Duodenal mucosa (tissue), 2 donors: ENCODE results near the gene ZNF619.
A peak's percentile ranks its signal among the peaks of the same experiment; 100 is the strongest.

Source experiments
- H3K27ac ChIP-seq: one replicate; pipeline ENCODE4 v1.7.0; 2013; ENCODE audit warnings: low read depth, low read length
- H3K27me3 ChIP-seq, 2 donors: one replicate each; pipeline ENCODE4 v1.7.0; 2013; ENCODE audit warnings: low read length in 2 of 2, control low read depth in 1 of 2; ENCODE audit not compliant: insufficient read depth in 2 of 2, control insufficient read depth in 1 of 2
- H3K36me3 ChIP-seq, 2 donors: one replicate each; pipeline ENCODE4 v1.7.0; 2013; ENCODE audit warnings: low read length in 2 of 2, control low read depth in 1 of 2; ENCODE audit not compliant: insufficient read depth in 2 of 2, control insufficient read depth in 1 of 2
- H3K4me1 ChIP-seq, 2 donors: one replicate each; pipeline ENCODE4 v1.7.0; 2013; ENCODE audit warnings: low read length in 2 of 2, control low read depth in 1 of 2; ENCODE audit not compliant: insufficient read depth in 2 of 2, control insufficient read depth in 1 of 2
- H3K4me3 ChIP-seq, 2 donors: one replicate each; pipeline ENCODE4 v1.7.0; 2013; ENCODE audit warnings: low read length in 2 of 2, low read depth in 1 of 2
- H3K9ac ChIP-seq, 2 donors: one replicate each; pipeline ENCODE4 v1.7.0; 2013; ENCODE audit warnings: low read length in 2 of 2, low read depth in 1 of 2
- H3K9me3 ChIP-seq, 2 donors: one replicate each; pipeline ENCODE4 v1.7.0; 2013; ENCODE audit warnings: low read length in 2 of 2, control low read depth in 1 of 2; ENCODE audit not compliant: control insufficient read depth in 1 of 2

ZNF619 gene

DNA sequence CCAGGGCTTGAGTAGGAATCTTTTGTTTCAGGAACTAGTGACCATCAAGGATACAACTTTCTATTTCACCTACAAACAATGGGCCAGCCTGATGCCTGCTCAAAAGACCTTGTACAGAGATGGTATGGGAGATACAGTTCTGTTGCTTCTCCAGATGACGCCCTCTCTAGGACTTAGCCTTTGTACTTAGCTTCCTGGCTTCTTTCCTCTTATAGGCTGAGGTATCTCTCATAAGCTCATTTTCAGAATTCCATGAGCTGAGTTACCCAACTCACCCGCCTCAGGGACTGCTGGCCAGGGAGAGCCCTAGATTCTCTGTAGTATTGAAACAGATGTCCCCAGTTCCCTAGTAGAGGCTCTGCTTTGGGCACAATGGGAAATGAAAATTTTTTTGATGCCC lies 20.4 kb downstream of the ZNF619 start:
- Histone ChIP-seq H3K27ac (no peak overlapping the region), H3K9me3 (no peaks in the 10 kb centered on the region), H3K4me1 (no peaks in the 10 kb centered on the region), H3K27me3 (no peaks in the 10 kb centered on the region), H3K36me3 (no peaks in the 10 kb centered on the region), H3K4me3 (no peak overlapping the region), H3K9ac (no peak overlapping the region)

DNA sequence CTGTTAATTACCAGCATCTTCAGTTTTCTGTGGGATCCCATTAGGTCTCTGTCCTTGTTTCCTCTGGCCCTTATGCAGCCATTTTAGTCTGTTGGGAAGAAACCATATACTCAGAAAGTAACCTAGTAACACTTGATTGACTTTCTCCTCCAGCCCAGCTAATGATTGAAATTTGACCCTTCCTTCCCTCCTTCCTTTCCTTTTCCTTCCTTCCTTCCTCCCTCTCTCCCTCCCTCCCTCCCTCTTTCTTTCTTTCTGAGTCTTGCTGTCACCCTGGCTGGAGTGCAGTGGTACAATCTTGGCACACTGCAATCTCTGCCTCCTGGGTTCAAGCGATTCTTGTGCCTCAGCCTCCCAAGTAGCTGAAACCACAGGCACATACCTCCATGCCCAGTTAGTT lies 23.0 kb downstream of the ZNF619 start:
- H3K4me1 ChIP-seq = peaks cover 0 to 4% of the 10 kb centered on the region in 2 donors
- H3K36me3 ChIP-seq = no peaks in the 10 kb centered on the region
- H3K9ac ChIP-seq = no peak overlapping the region
- no peaks in the 10 kb centered on the region for H3K9me3 ChIP-seq
- H3K4me3 ChIP-seq = no peak overlapping the region
- H3K27me3 ChIP-seq = no peaks in the 10 kb centered on the region
- H3K27ac ChIP-seq = no peak overlapping the region

DNA sequence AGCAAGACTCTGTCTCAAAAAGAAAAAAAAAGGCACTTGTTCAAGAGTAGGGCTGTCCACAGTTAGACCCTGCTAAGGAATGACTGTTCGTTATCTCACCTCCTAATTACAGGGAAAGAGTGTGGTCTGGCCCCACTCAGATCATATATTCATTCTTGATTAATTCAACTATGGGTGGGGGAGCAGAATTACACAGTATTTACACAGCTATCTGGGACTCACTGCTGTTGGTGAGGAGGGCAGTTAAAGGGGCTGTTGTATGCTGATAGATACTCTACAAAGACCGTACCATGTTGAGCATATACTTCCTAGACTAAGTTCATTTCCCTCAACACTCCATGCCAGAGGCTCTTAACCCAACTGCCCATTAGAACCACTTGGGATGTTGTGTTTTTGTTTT lies 25.1 kb downstream of the ZNF619 start:
- Histone ChIP-seq H3K9ac (no peak overlapping the region), H3K9me3 (no peaks in the 10 kb centered on the region), H3K27me3 (no peaks in the 10 kb centered on the region), H3K36me3 (no peaks in the 10 kb centered on the region), H3K27ac (no peak overlapping the region), H3K4me3 (no peak overlapping the region), H3K4me1 (peaks cover 6 to 15% of the 10 kb centered on the region in 2 donors)

DNA sequence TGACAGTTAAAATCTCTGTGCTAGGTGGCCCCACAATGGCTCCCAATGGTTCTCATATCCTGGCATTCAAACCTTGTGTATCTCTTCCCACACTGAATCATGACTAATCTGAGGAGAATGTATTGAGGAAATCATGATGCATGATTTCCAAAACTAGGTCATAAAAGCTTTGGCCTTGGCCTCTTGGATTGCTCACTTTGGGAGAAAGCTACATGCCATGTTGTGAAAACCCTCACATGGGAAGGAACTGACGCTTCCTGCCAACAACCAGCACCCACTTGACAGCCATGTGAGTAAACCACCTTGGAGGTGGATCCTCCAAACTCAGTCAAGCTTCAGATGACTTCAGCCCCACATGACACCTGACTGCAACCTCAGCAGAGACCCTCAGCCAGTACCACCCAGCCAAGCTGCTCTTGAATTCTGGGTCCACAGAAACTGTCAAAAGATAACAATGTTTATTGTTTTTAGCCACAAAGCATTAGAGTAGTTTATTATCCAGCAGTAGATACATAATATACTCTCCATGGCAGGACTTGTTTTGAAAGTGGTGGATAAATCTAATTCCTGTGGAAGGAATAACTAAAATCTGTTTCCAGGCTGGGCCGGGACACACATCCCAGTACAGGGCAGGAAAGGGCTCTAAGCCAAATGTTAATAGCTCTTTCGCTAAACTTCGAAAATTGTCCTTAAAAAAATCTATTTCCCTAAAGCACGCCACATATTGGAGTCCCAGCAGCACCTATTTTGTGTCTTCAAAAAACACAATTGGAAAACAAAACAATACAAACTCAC lies 27.9 kb downstream of the ZNF619 start:
- Histone ChIP-seq H3K4me3 (peak overlapping the region; percentile 90 to 94), H3K4me1 (peaks cover 6 to 15% of the 10 kb centered on the region in 2 donors), H3K9me3 (no peaks in the 10 kb centered on the region), H3K36me3 (no peaks in the 10 kb centered on the region), H3K27me3 (no peaks in the 10 kb centered on the region), H3K9ac (peak overlapping the region in 1 of 2 donors; percentile 77), H3K27ac (no peak overlapping the region)

DNA sequence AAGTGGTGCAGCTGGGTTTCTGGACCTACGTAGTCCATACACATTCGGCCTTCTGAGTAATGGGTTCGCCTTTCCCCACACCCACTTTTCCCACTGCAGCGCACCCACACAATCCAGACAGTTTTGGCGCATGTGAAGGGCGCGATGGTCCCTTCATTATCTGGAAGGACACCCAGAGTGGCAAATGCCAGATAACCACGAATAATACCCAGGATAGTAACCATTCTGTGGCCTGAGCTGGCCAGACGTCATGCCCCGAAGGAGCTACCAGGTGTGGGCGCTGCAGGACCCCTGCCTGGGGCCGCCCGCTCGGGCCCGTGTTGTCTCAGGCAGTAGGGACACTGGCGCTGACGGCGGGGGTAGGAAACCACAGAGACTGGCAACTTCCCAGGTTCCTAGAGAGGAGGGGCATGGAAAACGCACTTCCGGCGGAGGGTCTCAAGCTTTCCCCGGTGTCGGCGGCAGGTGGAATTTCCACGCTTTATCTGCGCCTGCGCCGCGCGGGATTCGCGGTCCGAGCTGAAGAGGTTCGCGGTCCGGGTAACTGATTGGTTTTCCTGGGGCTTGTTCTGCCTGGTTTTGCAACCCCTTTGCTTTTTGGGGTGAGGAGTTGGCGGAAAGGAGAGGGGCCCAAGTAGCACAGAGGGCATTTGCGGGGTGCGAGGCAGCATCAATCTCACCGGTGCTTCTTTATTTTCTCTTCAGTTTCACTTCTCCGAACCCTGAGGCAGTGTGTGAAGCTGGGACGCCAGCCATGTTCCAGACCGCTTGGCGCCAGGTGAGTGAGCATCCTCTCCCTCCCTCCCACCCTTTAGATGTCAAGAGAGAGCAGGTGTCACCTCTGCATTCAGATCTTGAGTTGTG lies 28.9 kb downstream of the ZNF619 start, which contains the start of gene ZNF620:
Gene ZNF620, plus strand, starts transcription at position 441 of the 864 bp plus-strand sequence. Its CDS starts 314 bp downstream, at position 755.
- Histone ChIP-seq H3K4me3 (peak within 1 kb of the TSS; percentile 90 to 94), H3K9ac (peak within 1 kb of the TSS; percentile 77 to 88), H3K27ac (peak within 1 kb of the TSS; percentile 35), H3K27me3 (no peaks in the 10 kb centered on the region), H3K4me1 (peaks cover 6 to 15% of the 10 kb centered on the region in 2 donors), H3K9me3 (no peaks in the 10 kb centered on the region), H3K36me3 (peaks cover 0 to 6% of the 10 kb centered on the region in 2 donors)

DNA sequence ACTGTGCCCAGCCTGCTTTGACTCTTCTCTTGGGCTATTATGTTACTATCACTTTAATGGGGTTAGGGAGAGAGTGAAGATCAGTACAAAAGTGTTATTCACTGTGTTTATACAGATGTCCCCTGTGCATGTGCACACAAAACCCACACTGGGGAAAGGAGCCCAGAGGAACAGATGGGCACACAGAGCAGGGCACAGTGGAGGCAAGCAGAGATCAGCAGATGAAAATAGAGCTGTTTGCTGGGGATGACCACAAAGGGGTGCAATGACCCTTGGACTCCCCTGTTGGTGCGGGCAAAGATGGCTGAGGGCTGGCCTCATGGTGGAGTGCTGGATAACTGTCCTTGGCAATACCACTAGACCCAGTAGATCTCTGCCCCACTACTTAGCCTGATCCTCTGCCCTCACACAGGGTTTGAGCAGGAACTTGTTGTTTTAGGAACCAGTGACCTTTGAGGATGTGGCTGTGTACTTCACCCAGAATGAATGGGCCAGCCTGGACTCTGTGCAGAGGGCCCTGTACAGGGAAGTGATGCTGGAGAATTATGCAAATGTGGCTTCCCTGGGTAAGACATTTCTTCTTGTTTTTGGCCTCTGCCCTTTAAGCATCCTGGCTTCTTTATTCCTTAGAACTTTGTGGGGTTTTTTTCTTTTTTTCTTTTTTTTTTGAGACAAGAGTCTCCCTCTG lies 34.3 kb downstream of the ZNF619 start:
- H3K4me3 ChIP-seq = no peak overlapping the region
- no peak overlapping the region for H3K27ac ChIP-seq

DNA sequence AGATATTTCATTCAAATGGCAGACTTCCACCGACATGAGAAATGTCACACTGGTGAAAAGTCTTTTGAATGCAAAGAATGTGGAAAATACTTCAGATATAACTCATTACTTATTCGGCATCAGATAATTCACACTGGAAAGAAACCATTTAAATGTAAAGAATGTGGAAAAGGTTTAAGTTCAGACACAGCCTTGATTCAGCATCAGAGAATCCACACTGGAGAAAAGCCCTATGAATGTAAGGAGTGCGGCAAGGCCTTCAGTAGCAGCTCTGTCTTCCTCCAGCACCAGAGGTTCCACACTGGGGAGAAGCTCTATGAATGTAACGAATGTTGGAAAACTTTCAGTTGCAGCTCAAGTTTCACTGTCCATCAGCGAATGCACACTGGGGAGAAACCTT lies 39.3 kb downstream of the ZNF619 start:
- no peak overlapping the region for H3K4me3 ChIP-seq
- H3K9me3 ChIP-seq = no peaks in the 10 kb centered on the region
- H3K9ac ChIP-seq = no peak overlapping the region
- H3K27me3 ChIP-seq = no peaks in the 10 kb centered on the region
- no peak overlapping the region for H3K27ac ChIP-seq
- no peaks in the 10 kb centered on the region for H3K4me1 ChIP-seq
- H3K36me3 ChIP-seq = peaks cover 0 to 29% of the 10 kb centered on the region in 2 donors

More for the DNA sequence above, 34.3 kb downstream of the ZNF619 start:
- no peaks in the 10 kb centered on the region for H3K9me3 ChIP-seq
- H3K36me3 ChIP-seq = peaks cover 0 to 29% of the 10 kb centered on the region in 2 donors
- H3K9ac ChIP-seq = no peak overlapping the region
- H3K27me3 ChIP-seq = no peaks in the 10 kb centered on the region
- peaks cover 6% of the 10 kb centered on the region in 2 donors for H3K4me1 ChIP-seq

DNA sequence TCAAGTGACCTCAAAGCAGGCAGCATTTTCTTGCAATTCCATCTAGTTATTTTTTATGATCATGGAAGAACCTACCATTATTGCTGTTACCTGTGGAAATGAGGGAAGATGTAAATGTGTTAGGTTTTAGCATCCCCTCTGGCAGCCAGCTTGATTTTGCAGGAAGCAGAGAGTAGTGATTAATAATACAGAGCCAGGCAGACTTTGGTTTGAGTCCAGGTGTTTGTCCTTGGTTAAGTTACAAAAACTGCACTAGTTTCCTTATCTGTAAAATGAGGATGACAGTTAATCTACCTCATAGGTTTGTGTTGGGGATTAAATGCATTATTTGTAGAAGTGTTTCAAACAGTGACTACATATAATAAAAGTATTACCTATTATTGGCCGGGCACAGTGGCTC lies 41.1 kb downstream of the ZNF619 start:
- Histone ChIP-seq H3K4me1 (no peaks in the 10 kb centered on the region), H3K4me3 (no peak overlapping the region), H3K27ac (no peak overlapping the region), H3K36me3 (peaks cover 0 to 18% of the 10 kb centered on the region in 2 donors), H3K9me3 (no peaks in the 10 kb centered on the region), H3K27me3 (no peaks in the 10 kb centered on the region), H3K9ac (no peak overlapping the region)

DNA sequence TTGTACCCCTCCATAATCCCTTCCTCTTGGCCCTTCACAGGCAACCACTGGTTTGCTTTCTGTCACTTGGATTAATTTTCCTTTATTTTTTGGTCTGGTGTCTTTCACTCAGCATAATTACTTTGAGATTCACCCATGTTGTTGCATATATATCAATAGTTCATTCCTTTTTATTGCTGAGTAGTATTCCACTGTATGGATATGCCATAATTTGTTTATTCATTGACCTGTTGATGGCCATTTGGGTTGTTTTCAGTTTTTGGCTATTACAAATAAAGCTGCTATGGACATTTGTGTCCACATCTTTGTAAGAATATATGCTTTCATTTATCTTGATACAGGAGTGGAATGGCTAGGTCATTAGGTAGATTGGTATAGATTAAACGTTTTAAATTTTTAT lies 41.9 kb downstream of the ZNF619 start:
- Histone ChIP-seq H3K9me3 (no peaks in the 10 kb centered on the region), H3K4me1 (peaks cover 0 to 2% of the 10 kb centered on the region in 2 donors), H3K36me3 (peaks cover 0 to 18% of the 10 kb centered on the region in 2 donors), H3K9ac (no peak overlapping the region), H3K27me3 (no peaks in the 10 kb centered on the region), H3K27ac (no peak overlapping the region), H3K4me3 (no peak overlapping the region)
